ENCODE data around the gene WDR45B.
A peak's percentile ranks its signal among the peaks of the same experiment; 100 is the strongest.

Gene WDR45B

DNA sequence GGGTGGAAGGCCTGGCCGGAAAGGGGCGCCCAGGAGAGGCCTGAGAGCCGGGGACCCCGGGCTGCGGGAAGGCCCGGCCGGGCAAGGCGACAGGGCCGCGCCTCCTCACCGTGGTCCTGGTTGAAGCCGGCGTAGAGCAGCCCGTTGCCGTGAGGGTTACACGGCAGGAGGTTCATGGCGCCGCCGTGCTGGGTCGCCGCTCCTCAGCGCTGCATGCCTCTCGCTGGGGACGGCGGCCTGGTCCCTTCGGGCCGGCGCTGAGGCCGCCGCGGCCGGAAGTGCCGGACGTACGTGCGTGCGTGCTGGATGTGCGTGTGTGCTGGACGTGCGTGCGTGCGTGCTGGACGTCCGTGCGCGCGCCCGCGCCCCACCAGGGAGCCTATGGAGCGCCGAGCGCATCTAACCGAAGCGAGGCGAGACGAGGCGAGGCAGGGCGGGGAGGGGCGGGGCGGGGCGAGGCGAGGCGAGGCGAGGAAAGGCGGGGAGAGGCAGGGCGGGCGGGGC is at the start of gene WDR45B:
Gene WDR45B, minus strand, starts transcription at position 280 of the 504 bp plus-strand sequence. Its CDS starts 104 bp downstream, at position 176.
- peak; percentile 91 for DNase-seq

DNA sequence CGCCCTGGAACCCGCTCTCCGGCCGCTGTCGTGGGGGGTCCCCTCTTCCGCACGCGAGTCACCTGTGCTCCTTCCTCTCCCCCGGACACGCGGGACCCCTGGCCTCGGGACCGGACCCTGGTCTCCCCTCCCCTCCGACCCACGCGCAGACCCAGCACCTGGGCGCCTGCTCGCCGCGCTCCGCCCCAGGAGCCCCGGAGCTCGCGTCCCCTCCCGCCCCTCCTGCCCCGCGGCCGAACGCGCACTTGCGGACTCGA is 49.5 kb upstream of the WDR45B start:
- no peak for DNase-seq

DNA sequence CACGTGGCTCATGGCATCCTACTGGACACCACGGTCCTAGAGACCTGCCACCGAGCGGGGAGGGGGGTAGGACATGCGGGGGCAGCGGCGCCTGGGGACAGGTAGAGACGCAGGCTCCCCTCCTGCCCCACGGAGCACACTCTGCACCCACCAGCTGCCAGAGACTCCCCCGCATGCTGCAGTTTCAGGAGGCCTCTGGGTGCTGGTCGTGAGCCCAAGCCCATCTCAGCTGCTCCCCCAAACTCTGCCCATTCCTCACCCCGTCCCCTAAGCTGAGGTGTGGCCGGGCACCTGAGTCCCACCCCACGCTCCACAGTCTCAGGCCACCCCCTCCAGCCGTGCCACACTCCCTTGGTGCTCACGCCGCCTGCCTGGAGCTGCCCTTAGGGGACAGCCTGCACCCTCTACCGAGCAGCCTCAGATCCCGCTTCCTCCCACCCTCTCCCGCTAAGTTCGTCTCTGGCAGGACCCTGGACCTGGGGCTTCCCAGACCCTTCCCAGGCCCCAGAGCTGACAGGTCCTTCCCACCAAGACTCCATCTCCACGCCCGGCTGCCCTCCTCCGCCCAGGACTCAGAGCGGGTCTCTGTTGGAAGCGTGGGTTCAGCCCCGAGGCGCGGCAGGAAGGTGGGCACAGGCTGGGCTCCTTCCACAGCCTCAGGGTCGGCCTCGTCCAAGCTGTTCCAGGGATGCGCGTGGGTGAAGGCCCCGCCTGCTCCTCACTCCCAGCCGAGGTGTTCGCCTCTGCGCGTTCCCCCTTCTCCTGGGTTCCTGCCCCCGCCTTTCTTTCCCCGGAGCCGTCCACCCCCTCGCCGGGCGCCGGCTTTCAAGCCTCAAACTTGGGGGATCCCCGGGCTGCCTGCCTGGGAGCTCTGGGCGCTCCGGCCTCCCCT is 48.9 kb upstream of the WDR45B start:
- DNase-seq = no peak

DNA sequence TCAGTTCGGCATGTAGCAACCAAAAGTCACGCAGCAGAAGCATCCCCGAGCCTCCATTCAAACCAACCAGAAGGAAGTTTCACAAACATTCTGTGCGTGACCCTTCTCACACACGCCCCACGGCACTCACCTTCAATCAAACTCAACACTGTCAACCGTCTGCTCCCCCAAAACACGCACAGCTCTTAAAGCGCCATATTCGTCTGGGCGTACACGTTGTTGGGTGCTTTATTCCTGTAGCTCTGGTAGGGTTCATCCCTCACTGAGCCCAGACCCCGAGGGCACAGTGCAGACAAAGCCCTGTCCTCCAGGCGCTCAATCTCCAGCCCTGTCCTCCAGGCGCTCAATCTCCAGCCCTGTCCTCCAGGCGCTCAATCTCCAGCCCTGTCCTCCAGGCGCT is 48.0 kb upstream of the WDR45B start:
- no peak for DNase-seq

DNA sequence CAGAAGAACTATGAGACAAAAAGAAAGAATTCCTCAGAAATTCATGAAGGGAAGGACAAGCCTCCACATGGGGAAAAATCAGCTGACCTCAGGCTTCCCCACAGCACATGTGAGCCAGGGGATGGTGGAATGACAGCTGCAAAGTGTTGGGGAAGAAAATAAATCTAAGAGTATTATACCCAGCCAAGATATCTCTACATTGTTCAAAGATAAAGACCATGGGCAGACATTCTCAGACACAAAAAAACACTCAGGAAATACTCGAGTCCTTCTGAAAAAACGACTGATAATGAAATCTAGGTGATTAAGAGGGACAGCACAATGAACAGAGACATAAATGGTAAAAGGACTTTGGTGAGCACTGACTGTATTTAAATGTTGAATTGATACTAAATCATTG is 46.4 kb upstream of the WDR45B start:
- DNase-seq = no peak

DNA sequence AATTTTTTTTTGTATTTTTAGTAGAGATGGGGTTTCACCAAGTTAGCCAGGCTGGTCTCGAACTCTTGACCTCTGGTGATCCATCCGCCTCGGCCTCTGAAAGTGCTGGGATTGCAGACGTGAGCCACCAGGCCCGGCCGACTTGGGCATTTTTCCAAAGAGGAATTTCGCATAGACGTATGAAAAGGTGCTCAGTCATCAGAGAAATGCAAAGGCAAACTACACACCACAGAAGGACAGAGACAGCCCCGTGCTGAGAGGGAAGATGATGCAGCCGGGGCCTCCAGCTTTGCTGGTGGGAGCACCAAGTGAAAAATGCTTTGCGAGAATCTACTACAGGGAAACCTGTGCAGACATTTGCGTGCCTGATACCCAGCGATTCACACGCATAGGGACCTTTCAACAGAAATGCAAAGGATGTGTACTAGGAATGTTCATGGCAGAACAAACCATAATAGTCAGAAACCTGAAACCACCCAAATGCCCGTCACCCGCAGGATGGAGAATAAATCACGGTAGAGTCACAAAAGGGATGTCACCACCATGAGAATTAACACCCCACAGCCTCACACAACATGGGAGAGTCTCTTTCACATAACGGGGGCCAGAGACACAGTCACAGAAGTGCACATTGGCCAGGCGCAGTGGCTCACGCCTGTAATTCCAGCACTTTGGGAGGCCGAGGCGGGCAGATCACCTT is 45.1 kb upstream of the WDR45B start:
- DNase-seq = no peak

DNA sequence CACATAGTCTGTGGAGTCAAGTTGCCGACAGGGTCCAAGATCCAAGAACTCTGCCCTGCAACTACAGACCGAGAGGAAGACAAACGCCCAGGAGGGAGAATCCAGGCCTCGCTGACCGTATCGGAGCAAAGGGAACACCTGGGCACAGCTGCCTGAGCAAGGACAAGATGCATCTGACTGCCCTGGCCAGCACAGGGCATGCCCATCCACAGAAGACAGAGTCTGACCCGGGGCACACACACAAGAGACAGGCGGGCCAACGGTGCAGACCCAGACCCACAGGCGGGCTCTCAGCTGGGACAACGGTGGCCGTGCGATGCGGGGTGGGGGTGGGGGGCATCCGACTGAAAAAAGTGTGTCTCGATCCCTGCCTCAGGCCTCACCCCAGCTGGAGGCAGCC is 44.0 kb upstream of the WDR45B start:
- no peak for DNase-seq

DNA sequence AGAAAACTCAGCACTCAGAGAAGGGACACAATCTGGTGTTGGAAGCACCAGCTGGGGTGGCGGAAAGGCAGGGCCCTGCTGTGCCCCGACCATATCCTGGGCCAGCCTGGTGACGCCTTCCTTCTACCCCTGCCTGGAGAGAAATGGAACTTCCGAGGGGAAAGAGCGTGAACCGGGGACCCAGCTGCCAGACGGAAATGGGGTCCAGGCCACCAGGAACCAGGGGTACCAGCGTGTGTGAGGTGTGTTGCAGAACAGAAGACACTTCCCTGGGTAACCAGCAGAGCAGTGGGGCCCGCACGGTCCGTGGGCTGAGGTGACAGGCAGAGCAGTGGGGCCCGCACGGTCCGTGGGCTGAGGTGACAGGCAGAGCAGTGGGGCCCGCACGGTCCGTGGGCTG is 43.5 kb upstream of the WDR45B start:
- DNase-seq = no peak

DNA sequence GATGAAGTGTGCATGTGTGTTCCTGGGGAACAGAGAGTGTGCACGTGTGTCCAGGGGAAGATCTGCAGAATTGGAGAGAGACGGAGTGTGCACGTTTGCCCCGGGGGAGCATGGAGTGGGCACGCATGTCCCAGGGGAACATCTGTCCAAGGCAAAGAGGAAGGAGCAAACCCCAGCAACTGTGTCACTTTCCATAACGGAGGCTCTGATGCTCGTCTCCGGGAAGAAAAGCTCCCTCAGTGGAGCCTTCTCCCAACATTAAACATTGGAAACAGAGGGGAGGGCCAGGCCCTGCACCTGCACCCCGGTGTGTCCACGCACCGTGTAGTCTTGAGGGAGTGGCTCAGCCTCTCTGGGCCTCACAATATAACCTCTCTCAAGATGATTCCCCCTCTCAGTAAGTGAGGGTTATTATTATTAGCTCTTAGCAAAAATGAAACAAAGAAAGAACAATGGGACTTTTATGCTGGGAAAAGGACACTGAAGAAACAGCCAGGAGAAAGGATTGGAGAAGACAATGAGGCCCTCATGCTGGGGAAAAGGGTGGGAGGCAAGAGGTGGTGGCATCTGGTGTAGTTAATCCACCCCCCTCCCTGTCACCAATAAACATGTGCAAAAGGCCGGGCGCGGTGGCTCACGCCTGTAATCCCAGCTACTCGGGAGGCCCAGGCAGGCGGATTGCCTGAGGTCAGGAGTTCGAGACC is 42.7 kb upstream of the WDR45B start:
- no peak for DNase-seq

DNA sequence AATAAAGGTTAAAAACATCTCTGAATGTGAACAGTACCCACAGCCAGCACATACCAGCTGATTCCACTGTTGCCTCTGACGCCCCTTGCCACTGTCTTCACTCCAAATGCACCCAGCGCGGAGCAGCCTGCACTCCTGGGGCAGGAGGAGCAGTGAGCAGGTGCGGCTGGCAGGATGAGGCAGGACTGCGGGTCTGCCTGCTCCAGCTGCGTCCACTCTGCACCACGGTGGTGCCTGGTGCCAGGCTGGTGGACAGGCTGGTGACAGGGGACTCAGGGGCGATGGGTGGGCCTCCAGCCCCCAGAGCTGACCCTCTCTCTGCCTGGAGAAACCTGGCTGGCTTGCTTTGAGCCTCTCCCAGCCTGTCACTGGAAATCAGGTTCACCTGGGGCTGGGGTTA is 40.8 kb upstream of the WDR45B start:
- no peak for DNase-seq

DNA sequence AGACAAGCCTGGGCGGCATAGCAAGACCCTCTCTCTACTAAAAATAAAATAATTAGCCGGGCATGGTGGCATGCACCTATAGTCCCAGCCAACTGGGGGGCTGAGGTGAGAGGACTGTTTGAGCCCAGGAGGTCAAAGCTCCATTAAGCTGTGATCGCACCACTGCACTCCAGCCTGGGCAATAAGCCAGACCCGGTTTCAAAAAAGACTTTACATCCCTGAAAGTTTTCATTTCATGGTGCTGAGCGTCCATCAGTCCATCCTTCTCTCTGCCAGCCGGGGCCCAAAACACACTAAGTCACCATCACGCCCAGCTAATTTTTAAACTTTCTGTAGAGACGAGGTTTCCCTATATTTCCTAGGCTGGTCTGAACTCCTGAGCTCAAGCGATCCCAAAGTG is 39.6 kb upstream of the WDR45B start:
- DNase-seq = no peak

DNA sequence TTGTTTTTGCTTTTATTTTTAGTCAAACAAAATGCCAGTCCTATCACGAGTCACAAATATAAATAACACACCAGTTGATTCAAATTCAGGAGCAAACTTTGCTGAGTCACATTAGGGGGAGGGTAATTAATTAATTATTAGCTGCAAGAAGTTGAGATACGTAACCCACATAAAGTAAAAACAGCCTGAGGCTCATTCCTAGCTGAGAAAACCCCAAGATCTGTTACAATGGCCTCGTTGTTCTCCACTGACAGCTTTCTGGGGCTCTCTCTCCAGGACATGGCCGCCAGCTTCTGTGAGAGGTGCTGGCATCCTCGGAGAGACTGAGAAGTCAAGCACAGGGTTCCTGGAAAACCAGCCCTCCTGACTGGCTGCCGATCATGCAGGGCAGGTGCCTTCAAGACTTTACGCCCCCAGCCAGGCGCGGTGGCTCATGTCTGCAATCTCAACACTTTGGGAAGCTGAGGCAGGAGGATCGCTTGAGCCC is 39.2 kb upstream of the WDR45B start:
- no peak for DNase-seq

DNA sequence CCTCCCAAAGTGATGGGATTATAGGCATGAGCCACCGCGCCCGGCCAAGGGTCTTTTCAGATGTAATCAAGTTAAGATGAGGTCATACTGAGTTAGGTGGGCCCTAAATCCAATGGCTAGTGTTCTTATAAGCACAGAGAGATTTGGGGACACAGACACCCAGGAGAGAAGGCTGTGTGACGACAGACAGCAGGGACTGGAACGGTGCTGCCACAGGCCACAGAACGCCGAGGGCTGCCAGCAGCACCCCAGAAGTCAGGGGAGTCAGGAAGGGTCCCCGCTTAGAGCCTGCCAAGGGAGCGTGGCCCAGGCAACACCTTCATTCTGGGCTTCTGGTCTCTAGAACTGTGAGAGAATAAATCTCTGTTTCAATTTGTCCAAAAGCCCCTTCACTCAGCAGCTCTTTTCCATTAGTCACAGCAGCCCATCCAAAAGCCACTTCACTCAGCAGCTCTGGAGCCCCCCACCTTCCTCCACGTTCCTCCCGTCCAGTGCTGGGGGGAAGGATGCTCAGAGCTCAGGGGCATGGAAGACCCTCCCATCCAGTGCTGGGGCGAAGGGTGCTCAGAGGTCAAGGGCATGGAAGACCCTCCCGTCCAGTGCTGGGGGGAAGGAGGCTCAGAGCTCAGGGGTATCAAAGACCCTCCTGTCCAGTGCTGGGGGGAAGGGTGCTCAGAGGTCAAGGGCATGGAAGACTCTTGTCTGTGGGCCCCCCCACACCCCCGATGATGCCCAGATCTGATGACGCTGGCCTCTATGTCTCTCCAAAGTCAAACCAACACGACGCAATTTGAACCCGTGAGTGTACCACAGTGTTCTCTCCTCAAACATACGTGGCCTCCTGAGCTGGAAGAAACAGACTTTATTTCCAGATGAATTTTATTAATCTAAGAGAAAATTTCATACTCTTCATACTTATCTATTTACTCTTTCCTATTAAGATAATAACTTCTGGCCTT is 38.4 kb upstream of the WDR45B start:
- no peak for DNase-seq

DNA sequence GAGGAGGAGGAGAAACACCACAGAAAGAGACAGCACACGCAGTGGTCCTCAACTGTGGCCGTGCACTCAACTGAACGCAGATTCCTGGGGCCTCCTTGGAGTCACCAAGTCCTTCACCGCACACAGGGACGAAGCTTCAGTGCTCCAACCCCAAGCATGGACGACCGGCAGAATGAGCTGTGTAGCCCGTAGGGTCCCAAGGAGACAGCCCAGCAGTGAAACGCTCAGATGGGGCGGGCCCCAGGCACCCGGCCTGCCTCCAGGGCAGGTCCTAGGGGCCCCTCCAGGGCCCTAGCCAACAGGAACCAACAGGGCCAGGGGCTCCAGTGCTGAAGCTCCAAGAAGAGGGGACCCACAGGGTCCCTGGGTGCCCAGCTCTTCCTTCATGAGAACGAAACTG is 37.0 kb upstream of the WDR45B start:
- DNase-seq = no peak

DNA sequence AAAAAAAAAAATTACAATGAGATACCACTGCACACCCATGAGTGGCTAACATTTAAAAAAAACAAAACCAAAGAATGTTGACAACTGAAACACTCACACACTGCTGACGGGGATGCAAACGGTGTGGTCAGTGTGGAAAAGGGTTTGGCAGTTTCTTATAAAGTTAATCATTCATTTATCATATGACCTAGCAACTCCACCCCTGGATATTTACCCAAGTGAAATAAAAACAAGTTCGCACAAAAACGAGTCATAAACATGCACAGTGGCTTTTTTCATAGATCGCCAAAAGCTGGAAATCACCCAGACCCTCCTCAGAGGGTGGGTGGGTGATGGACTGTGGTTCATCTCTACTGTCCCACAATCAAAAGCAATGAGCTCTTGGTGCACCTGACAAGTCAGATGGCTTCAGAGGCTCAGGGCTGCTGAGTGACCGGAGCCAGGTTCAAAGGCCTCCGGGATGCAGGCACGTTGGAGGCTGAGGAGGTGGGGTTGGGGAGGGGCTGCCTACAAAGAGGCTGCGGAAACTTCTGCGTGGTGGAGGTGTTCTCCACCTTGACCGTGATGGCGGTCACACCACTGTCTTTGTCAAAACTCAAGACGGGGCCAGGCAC is 36.1 kb upstream of the WDR45B start:
- no peak for DNase-seq

DNA sequence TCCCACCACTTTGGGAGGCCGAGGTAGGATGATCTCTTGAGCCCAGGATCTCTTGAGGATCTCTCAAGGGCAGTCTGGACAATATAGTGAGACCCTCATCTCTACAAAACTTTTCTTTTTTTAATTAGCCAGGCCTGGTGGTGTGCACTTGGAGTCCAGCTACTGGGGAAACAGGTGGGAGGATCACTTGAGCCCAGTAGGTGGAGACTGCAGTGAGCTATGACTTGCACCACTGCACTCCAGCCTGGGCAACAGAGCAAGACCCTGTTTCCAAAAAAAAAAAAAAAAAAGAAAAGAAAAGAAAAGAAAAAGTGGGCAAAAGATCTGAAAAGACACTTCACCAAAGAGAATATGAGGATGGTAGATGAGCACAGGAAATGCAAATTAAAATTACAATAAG is 35.3 kb upstream of the WDR45B start:
- no peak for DNase-seq

DNA sequence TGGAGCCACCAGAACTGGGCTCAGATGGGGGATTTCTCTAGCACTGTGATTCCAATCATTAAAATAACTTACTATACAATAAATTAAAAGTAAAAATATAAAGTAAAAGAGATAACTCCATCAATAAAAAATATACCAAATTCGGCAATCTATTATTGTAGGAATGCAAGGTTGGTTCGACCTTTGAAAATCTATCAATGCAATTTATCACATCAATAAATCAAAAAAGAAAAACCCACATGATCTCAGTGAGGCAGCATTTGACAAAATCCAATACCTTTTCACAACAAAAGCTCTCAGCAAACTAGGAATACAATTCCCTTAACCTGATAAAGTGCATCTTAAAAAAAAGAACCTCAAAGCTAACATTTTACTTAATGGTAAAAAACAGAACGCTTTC is 33.3 kb upstream of the WDR45B start:
- DNase-seq = no peak

DNA sequence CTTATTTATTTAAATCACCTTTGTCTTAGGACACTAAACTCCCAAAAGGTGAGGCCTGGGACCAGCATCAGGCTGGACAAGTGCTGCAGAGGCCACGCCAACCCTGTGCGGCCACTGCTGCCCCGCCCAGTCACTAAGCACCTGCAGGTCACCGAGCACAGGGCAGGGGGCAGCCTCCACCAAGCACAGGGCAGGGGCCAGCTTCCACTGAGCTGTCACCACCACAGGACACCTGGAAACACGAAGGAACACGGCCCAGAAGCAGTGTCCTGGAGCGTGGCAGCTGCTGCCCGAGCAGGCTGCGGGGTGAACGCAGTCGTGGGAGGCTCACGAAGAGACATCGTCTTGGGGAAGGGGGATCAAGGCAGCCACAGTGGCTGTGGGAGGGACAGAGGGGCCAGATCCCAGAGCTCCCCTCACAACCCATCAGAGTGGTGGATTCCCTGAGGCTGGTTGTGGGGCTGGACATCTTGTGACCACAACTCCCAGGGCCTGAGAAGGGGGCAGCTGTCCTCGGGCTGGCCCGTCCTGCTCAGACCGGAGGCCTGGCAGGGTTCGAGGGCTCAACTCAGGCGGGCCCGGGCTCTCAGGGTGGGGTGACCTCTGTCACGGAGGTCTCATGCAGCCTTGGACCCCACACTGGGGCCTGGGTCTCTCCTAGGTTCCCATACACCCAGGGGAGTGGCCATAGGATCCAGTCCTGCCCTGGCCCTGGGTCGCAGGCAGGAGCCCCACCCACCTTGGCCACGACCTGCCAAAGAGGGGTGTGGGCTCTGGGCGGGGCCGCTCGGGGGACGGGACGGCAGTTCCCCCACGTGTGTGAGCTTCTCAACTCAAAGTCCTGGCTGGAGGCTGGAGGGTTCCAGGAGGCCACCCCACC is 31.6 kb upstream of the WDR45B start:
- DNase-seq = no peak

DNA sequence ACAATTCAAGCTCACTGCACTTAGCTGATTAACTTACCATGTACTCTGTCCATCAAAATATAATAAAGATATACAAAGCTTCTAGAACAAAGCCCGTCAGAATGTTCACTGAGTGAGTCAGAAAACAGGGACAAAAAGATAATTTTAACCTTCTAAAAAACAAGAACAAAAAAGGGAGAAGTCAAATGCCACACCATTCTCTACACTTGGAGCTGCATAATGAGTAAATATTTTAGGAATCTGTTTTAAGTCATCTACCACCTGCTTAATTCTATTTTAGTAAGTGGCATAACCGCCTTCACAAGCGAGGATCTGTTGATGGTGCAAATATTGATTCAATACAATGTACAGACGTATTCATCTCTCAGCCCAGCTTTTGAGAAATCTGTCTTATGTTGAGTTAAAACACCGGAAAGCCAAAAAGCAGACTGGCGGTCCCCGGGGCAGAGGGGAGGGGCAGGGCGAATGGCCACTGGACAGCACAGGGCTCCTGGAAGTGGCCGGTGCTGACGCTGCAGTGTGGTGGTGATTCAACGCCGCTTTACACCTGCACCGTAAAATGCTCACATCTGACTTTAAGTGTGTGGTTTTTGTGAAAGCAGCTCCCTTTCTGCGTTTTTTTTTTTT is 30.1 kb upstream of the WDR45B start:
- no peak for DNase-seq

DNA sequence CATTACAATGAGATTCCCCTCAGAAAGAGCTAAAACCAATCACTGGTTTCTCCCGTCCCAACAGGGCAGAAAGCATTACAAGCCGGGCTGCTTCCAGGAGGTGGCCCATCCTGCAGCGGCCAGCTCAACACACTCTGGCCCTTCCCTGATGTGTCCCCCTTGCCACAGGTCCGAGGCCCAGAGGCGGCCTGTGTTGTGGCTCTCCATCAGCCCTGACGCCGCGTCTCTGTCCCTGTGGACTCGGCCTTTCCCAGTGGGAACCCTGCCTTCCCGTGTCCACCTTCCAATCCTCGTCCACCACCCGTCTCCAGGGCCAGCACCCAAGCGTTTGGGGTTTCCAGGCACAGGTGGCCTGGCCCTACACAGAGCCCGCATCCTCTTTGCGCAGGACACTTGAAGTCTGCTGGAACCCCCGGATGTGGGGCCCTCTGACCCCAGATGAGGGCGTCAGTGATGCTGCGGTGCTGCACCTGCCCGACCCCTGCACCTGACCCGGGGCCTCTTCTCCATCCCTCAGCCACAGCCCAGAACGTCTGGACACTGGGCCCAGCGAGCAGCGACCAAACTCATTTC is 29.2 kb upstream of the WDR45B start:
- DNase-seq = no peak

All from stimulated activated naive CD4-positive, alpha-beta T cell treated with Interleukin-2 at 50 U/mL for 16 hours (primary cell).